Activated CD8-positive, alpha-beta memory T cell treated with anti-CD3 and anti-CD28 coated beads, Interleukin-2, amount 50 U/mL, for 48 hours (primary cell): Measurements from ENCODE around the gene PSG6.
"Not testable (repeated sequence)": the region's sequence is repeated elsewhere in the genome, so short reads cannot be mapped to it uniquely, and the experiment has no call there.

Experiments
- DNase-seq: peaks from one replicate; pipeline ENCODE4 v3.0.0-alpha.2; 2020

PSG6 gene

GRCh38 chr19:42900561-42900960 is 17.1 kb downstream of the PSG6 start:
- DNase-seq = not testable (repeated sequence)

- not testable (repeated sequence) for DNase-seq
These were observed 18.0 kb downstream of the PSG6 start for GRCh38 chr19:42899674-42900073.

GRCh38 chr19:42899110-42899509 is 18.6 kb downstream of the PSG6 start:
- DNase-seq = not testable (repeated sequence)

GRCh38 chr19:42898656-42899055 is 19.0 kb downstream of the PSG6 start:
- not testable (repeated sequence) for DNase-seq

- DNase-seq = not testable (repeated sequence)
These were observed 20.0 kb downstream of the PSG6 start for GRCh38 chr19:42897729-42898128.

GRCh38 chr19:42890446-42890845 is 27.2 kb downstream of the PSG6 start:
- DNase-seq = not testable (repeated sequence)

GRCh38 chr19:42887876-42888445 is 29.7 kb downstream of the PSG6 start:
- DNase-seq = not testable (repeated sequence)

GRCh38 chr19:42882730-42883129 is 35.0 kb downstream of the PSG6 start:
- DNase-seq = not testable (repeated sequence)

- DNase-seq = not testable (repeated sequence)
These were observed 35.7 kb downstream of the PSG6 start for GRCh38 chr19:42882010-42882409.

GRCh38 chr19:42881279-42881678 is 36.4 kb downstream of the PSG6 start:
- not testable (repeated sequence) for DNase-seq

- not testable (repeated sequence) for DNase-seq
These were observed 37.1 kb downstream of the PSG6 start for GRCh38 chr19:42880621-42881020.

GRCh38 chr19:42879613-42880012 is 38.1 kb downstream of the PSG6 start, which contains the start of gene PSG1:
Gene PSG1, minus strand, starts transcription at chr19:42879713. Its CDS starts 132 bp downstream, at chr19:42879581.
- no peak for DNase-seq

- DNase-seq = not testable (repeated sequence)
These were observed 41.1 kb downstream of the PSG6 start for GRCh38 chr19:42876596-42876995.

- DNase-seq = not testable (repeated sequence)
These were observed 41.8 kb downstream of the PSG6 start for GRCh38 chr19:42875881-42876280.

- not testable (repeated sequence) for DNase-seq
These were observed 42.5 kb downstream of the PSG6 start for GRCh38 chr19:42874901-42875813.

- not testable (repeated sequence) for DNase-seq
These were observed 43.6 kb downstream of the PSG6 start for GRCh38 chr19:42874136-42874535.

- DNase-seq = no peak
These were observed 45.1 kb downstream of the PSG6 start for GRCh38 chr19:42872608-42873007.

- DNase-seq = no peak
These were observed 60.2 kb downstream of the PSG6 start for GRCh38 chr19:42857544-42857867.

- peak; percentile 59 for DNase-seq
These were observed 60.7 kb downstream of the PSG6 start for GRCh38 chr19:42856866-42857543.

- not testable (repeated sequence) for DNase-seq
These were observed 62.9 kb downstream of the PSG6 start for GRCh38 chr19:42854745-42855144.

GRCh38 chr19:42853231-42853630 is 64.5 kb downstream of the PSG6 start:
- DNase-seq = not testable (repeated sequence)

GRCh38 chr19:42852821-42853220 is 64.9 kb downstream of the PSG6 start:
- DNase-seq = not testable (repeated sequence)
